ENCODE results near the gene KRT2. TPM values are rescaled to one million over a fixed set of nuclear protein-coding genes. Genes with fewer than 3 reads are reported as not detected.

Gene KRT2
- total and polyA plus RNA-seq, 9 of the 15 experiments (the other 6 are each of a cell fraction or from before 2014, with no cell fraction given) = 0.03 to 0.69 (median 0.07) TPM; not detected in 2

DNA sequence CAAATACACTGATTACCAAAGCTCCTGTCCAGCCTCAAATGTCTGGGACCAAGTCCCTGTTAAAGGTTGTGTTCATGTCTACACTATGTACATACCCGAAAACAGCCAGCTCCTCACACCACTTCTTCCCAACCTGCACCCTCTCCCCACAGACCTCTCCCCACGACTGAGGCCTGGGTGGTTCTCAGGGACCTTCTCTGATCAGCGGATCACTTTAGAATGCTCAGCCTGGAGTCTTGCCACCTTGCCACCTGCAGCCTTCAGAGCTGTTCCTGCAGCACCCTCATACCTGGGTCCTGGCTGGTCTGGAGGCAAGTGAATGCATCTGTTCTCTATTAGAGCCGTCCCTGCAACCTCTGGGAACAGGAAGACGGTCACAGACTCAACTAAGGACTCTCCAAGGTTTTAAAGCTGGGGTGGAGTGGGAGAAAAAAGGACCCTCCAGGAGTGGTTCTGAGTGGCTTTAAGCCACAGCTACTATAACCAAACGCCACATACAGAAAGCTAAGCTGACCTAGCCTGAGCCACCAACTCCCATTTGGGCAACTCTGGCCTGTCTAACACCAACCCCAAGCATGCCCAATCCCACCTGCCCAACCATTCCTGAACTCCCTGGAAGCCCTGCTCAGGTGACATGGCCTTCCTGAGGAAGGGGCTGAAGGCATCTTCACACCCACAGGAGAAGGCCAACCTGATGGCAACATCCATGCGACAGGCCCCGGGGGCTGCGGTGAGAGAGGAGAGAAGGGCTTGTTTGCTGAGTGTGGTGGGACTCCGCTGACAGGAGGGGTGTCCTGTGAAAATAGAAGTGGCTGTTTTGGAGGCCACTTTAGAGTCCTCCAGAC, 8.6 kb downstream of the KRT2 start:
- Histone ChIP-seq H3K4me3 (no peak overlapping the region), H3K4me2 (ENCODE audit: insufficient read depth, low read length) (no peak overlapping the region), H4K20me1 (replicated peaks; ENCODE audit: control insufficient read depth, insufficient read depth, low read length) (no peaks in the 10 kb centered on the region), H3K9me1 (ENCODE audit: control insufficient read depth, insufficient read depth, low read length) (no peaks in the 10 kb centered on the region), H3K79me2 (ENCODE audit: control insufficient read depth, insufficient read depth, low read length) (no peaks in the 10 kb centered on the region), H3K36me3 (ENCODE audit: control insufficient read depth, insufficient read depth, low read length) (no peaks in the 10 kb centered on the region), H3K27ac (ENCODE audit: extremely low read depth, low read depth, low read length) (no peak overlapping the region), H3K9me3 (replicated peaks; ENCODE audit: control insufficient read depth, insufficient read depth, low read depth, low read length) (no peaks in the 10 kb centered on the region), H2AFZ (ENCODE audit: low read depth, low read length) (0 out of 2 replicates have a peak overlapping the region, but pooled peaks have one; percentile 13), H3K27me3 (ENCODE audit: control insufficient read depth in 2 of 2, insufficient read depth in 2 of 2, low read length in 2 of 2) (no peaks in the 10 kb centered on the region), H3K9ac (ENCODE audit: insufficient read depth in 1 of 2, low read depth in 2 of 2, low read length in 2 of 2) (peak overlapping the region in 1 of 2 experiments; percentile 47; a peak in 1 of 4 replicates), H3K4me1 (replicated peaks in 1 of 2; ENCODE audit: control insufficient read depth in 2 of 2, insufficient read depth in 2 of 2, low read length in 2 of 2) (peaks cover 21 to 33% of the 10 kb centered on the region in 2 experiments)
- no TSS peak for BruUV-seq (replicated peaks)
- TF ChIP-seq, protein P1, sequence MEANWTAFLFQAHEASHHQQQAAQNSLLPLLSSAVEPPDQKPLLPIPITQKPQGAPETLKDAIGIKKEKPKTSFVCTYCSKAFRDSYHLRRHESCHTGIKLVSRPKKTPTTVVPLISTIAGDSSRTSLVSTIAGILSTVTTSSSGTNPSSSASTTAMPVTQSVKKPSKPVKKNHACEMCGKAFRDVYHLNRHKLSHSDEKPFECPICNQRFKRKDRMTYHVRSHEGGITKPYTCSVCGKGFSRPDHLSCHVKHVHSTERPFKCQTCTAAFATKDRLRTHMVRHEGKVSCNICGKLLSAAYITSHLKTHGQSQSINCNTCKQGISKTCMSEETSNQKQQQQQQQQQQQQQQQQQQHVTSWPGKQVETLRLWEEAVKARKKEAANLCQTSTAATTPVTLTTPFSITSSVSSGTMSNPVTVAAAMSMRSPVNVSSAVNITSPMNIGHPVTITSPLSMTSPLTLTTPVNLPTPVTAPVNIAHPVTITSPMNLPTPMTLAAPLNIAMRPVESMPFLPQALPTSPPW (CRISPR knock-in tag; IDR thresholded peaks at IDR 0.05) = no peak
- TF ChIP-seq, protein P2, sequence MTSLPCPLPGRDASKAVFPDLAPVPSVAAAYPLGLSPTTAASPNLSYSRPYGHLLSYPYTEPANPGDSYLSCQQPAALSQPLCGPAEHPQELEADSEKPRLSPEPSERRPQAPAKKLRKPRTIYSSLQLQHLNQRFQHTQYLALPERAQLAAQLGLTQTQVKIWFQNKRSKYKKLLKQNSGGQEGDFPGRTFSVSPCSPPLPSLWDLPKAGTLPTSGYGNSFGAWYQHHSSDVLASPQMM (CRISPR knock-in tag; IDR thresholded peaks at IDR 0.05) = no peak
- TF ChIP-seq HMG20A (CRISPR knock-in tag; conservative IDR thresholded peaks at IDR 0.05) (no peak), RAD21 (CRISPR knock-in tag; conservative IDR thresholded peaks at IDR 0.05 in 1 of 2, IDR thresholded peaks at IDR 0.05 in 1 of 2) (no peak), ZNF174 (CRISPR knock-in tag; IDR thresholded peaks at IDR 0.05) (no peak), ZNF280A (IDR thresholded peaks at IDR 0.05; ENCODE audit: low read depth, partially characterized antibody) (no peak), ZC3H11A (IDR thresholded peaks at IDR 0.05; ENCODE audit: low read depth, low read length) (no peak), NR2F6 (CRISPR knock-in tag; IDR thresholded peaks at IDR 0.05) (no peak), ZNF77 (CRISPR knock-in tag; IDR thresholded peaks at IDR 0.05) (no peak), ZNF354B (CRISPR knock-in tag; IDR thresholded peaks at IDR 0.05) (no peak), ZNF830 (CRISPR knock-in tag; IDR thresholded peaks at IDR 0.05) (no peak), HDAC6 (IDR thresholded peaks at IDR 0.05; ENCODE audit: low read depth, low read length) (no peak)
- TF ChIP-seq, protein P3, sequence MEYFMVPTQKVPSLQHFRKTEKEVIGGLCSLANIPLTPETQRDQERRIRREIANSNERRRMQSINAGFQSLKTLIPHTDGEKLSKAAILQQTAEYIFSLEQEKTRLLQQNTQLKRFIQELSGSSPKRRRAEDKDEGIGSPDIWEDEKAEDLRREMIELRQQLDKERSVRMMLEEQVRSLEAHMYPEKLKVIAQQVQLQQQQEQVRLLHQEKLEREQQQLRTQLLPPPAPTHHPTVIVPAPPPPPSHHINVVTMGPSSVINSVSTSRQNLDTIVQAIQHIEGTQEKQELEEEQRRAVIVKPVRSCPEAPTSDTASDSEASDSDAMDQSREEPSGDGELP (CRISPR knock-in tag; IDR thresholded peaks at IDR 0.05; ENCODE audit: borderline replicate concordance) = no peak
- intact Hi-C loops (cut with micrococcal nuclease) = no loop called here
- POLR2A ChIA-PET = interaction anchor here (0.9 kb wide), 1 partner anchor 11 kb away, joined by 3 read pairs; no protein-coding TSS in a partner anchor
- ATAC-seq (no peak), FAIRE-seq (no peak), DNase-seq (ENCODE audit: extremely low read depth in 1 of 4, low spot score in 3 of 4) (no peak)
- CTCF ChIA-PET (ENCODE audit: low intra/inter-chr PET ratio) = no interaction called here
- in situ Hi-C loops (cut with MboI) = no loop called here
- 78% methylated on average over 9 of the region's 10 CpGs for WGBS (ENCODE audit: insufficient coverage, low coverage, missing lambda C conversion rate)

All from K562 (cell line).